ENCODE measurements around the gene MYEF2. TPM values are rescaled to one million over a fixed set of nuclear protein-coding genes. Genes with fewer than 3 reads are reported as not detected.

MYEF2 gene
- total and polyA plus RNA-seq, 2 of the 13 experiments (the other 11 are each of a cell fraction or from before 2014, with no cell fraction given), result 10.3 to 10.5 TPM

DNA sequence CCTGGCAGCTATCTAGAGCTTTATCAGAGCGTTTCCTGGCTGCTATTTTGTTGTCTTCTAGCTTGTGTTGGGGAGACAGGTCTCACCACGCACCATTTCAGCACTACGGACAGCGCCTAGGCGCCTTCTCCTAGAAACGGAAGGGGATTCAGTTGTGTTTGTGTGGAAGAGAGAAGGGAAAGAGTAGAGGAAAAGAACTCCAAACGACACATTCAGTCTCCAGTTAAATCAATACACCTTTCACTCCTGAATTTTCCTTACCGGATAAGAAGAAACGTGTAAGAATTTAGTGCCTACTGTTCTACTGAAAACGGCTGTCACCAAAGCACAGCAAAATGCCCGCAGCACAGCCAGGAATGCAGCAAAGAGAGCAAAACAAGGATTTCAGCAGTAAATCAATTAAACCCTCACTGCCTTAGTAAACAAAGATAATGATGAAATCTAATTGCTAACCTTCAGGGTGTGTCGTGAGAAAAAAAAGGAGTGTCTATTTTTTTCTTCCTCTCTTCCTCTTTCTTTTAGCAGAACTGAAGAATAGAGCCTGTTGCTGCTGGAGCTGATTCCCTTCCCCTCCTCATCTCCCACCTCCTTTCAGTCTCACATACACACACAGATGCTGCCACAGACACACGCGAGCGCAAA, 13.0 kb upstream of the MYEF2 start (continued):
- TF ChIP-seq, protein P1, sequence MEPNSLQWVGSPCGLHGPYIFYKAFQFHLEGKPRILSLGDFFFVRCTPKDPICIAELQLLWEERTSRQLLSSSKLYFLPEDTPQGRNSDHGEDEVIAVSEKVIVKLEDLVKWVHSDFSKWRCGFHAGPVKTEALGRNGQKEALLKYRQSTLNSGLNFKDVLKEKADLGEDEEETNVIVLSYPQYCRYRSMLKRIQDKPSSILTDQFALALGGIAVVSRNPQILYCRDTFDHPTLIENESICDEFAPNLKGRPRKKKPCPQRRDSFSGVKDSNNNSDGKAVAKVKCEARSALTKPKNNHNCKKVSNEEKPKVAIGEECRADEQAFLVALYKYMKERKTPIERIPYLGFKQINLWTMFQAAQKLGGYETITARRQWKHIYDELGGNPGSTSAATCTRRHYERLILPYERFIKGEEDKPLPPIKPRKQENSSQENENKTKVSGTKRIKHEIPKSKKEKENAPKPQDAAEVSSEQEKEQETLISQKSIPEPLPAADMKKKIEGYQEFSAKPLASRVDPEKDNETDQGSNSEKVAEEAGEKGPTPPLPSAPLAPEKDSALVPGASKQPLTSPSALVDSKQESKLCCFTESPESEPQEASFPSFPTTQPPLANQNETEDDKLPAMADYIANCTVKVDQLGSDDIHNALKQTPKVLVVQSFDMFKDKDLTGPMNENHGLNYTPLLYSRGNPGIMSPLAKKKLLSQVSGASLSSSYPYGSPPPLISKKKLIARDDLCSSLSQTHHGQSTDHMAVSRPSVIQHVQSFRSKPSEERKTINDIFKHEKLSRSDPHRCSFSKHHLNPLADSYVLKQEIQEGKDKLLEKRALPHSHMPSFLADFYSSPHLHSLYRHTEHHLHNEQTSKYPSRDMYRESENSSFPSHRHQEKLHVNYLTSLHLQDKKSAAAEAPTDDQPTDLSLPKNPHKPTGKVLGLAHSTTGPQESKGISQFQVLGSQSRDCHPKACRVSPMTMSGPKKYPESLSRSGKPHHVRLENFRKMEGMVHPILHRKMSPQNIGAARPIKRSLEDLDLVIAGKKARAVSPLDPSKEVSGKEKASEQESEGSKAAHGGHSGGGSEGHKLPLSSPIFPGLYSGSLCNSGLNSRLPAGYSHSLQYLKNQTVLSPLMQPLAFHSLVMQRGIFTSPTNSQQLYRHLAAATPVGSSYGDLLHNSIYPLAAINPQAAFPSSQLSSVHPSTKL (CRISPR knock-in tag; IDR thresholded peaks at IDR 0.05), result 0 out of 2 replicates have a peak, but pooled peaks have one; percentile 23
- TF ChIP-seq, protein P2, sequence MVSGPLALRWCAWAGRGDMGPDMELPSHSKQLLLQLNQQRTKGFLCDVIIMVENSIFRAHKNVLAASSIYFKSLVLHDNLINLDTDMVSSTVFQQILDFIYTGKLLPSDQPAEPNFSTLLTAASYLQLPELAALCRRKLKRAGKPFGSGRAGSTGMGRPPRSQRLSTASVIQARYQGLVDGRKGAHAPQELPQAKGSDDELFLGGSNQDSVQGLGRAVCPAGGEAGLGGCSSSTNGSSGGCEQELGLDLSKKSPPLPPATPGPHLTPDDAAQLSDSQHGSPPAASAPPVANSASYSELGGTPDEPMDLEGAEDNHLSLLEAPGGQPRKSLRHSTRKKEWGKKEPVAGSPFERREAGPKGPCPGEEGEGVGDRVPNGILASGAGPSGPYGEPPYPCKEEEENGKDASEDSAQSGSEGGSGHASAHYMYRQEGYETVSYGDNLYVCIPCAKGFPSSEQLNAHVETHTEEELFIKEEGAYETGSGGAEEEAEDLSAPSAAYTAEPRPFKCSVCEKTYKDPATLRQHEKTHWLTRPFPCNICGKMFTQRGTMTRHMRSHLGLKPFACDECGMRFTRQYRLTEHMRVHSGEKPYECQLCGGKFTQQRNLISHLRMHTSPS (CRISPR knock-in tag; IDR thresholded peaks at IDR 0.05; ENCODE audit: low read depth), result no peak
- TF ChIP-seq SP140L (CRISPR knock-in tag; IDR thresholded peaks at IDR 0.05; ENCODE audit: borderline replicate concordance), result peak; percentile 45; the same call in 1 of the 2 replicates
- TF ChIP-seq, protein P3, sequence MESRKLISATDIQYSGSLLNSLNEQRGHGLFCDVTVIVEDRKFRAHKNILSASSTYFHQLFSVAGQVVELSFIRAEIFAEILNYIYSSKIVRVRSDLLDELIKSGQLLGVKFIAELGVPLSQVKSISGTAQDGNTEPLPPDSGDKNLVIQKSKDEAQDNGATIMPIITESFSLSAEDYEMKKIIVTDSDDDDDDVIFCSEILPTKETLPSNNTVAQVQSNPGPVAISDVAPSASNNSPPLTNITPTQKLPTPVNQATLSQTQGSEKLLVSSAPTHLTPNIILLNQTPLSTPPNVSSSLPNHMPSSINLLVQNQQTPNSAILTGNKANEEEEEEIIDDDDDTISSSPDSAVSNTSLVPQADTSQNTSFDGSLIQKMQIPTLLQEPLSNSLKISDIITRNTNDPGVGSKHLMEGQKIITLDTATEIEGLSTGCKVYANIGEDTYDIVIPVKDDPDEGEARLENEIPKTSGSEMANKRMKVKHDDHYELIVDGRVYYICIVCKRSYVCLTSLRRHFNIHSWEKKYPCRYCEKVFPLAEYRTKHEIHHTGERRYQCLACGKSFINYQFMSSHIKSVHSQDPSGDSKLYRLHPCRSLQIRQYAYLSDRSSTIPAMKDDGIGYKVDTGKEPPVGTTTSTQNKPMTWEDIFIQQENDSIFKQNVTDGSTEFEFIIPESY (CRISPR knock-in tag; IDR thresholded peaks at IDR 0.05), result peak; percentile 69
- TF ChIP-seq HOXA3 (CRISPR knock-in tag; IDR thresholded peaks at IDR 0.05), result 0 out of 2 replicates have a peak, but pooled peaks have one; percentile 16
- peak; percentile 29; the same call in 1 of the 2 replicates for TF ChIP-seq SALL1 (CRISPR knock-in tag; IDR thresholded peaks at IDR 0.05)
- TF ChIP-seq, protein P4, sequence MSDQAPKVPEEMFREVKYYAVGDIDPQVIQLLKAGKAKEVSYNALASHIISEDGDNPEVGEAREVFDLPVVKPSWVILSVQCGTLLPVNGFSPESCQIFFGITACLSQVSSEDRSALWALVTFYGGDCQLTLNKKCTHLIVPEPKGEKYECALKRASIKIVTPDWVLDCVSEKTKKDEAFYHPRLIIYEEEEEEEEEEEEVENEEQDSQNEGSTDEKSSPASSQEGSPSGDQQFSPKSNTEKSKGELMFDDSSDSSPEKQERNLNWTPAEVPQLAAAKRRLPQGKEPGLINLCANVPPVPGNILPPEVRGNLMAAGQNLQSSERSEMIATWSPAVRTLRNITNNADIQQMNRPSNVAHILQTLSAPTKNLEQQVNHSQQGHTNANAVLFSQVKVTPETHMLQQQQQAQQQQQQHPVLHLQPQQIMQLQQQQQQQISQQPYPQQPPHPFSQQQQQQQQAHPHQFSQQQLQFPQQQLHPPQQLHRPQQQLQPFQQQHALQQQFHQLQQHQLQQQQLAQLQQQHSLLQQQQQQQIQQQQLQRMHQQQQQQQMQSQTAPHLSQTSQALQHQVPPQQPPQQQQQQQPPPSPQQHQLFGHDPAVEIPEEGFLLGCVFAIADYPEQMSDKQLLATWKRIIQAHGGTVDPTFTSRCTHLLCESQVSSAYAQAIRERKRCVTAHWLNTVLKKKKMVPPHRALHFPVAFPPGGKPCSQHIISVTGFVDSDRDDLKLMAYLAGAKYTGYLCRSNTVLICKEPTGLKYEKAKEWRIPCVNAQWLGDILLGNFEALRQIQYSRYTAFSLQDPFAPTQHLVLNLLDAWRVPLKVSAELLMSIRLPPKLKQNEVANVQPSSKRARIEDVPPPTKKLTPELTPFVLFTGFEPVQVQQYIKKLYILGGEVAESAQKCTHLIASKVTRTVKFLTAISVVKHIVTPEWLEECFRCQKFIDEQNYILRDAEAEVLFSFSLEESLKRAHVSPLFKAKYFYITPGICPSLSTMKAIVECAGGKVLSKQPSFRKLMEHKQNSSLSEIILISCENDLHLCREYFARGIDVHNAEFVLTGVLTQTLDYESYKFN (CRISPR knock-in tag; conservative IDR thresholded peaks at IDR 0.05), result no peak
- no peak for TF ChIP-seq RNF2 (conservative IDR thresholded peaks at IDR 0.05; ENCODE audit: low read depth)
- TF ChIP-seq THYN1 (CRISPR knock-in tag; IDR thresholded peaks at IDR 0.05; ENCODE audit: borderline replicate concordance, low read depth), result no peak
- no peak for TF ChIP-seq RBM39 (IDR thresholded peaks at IDR 0.05; ENCODE audit: low read depth, low read length, poor library complexity, severe bottlenecking)
- peak; percentile 35; the same call in 1 of the 2 replicates for TF ChIP-seq MED1 (CRISPR knock-in tag; IDR thresholded peaks at IDR 0.05)
- peak; percentile 69 for TF ChIP-seq ZNF781 (CRISPR knock-in tag; IDR thresholded peaks at IDR 0.05; ENCODE audit: borderline replicate concordance, not compliant biosample characterization)
- no peak for TF ChIP-seq IKZF1 (IDR thresholded peaks at IDR 0.05)
- peak; percentile 45; the same call in 1 of the 2 replicates for TF ChIP-seq ARHGAP35 (CRISPR knock-in tag; IDR thresholded peaks at IDR 0.05; ENCODE audit: borderline replicate concordance)
- TF ChIP-seq NR2F6 (IDR thresholded peaks at IDR 0.05), result no peak
- no peak for TF ChIP-seq NR2F6 (CRISPR knock-in tag; IDR thresholded peaks at IDR 0.05)
- TF ChIP-seq ZFP36L2 (CRISPR knock-in tag; IDR thresholded peaks at IDR 0.05), result 0 out of 2 replicates have a peak, but pooled peaks have one; percentile 66
